ENCODE measurements around the gene LRCH1. TPM values are rescaled to one million over a fixed set of nuclear protein-coding genes. Genes with fewer than 3 reads are reported as not detected.

LRCH1 gene
- total RNA-seq, 4 donors from 2014 or later, result 17.2 to 25.7 (median 21.9) TPM

DNA sequence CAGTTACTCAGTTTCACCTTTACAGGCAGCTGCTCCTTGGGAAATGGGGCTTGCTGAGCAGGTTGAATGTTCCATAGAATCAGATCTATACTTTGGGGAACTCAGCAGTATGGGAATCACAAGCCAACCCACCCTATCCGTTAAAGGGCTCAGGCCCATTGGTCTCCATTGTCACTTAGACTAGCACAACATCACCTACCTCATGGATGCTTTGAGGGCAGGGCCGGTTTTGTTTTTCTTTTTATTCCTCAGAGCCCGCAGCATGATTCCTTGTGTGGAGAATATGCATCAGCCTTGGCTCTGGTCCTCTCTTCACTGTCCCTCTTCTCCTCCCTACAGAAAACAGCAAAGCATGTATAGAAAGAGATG, 48.0 kb downstream of the LRCH1 start:
- peak overlapping the region in 2 of 4 donors; percentile 45 to 74 for H3K27ac ChIP-seq
- TF ChIP-seq EP300 (IDR thresholded peaks at IDR 0.05), result no peak
- TF ChIP-seq POLR2A (IDR thresholded peaks at IDR 0.05), result no peak
- TF ChIP-seq, protein P1, sequence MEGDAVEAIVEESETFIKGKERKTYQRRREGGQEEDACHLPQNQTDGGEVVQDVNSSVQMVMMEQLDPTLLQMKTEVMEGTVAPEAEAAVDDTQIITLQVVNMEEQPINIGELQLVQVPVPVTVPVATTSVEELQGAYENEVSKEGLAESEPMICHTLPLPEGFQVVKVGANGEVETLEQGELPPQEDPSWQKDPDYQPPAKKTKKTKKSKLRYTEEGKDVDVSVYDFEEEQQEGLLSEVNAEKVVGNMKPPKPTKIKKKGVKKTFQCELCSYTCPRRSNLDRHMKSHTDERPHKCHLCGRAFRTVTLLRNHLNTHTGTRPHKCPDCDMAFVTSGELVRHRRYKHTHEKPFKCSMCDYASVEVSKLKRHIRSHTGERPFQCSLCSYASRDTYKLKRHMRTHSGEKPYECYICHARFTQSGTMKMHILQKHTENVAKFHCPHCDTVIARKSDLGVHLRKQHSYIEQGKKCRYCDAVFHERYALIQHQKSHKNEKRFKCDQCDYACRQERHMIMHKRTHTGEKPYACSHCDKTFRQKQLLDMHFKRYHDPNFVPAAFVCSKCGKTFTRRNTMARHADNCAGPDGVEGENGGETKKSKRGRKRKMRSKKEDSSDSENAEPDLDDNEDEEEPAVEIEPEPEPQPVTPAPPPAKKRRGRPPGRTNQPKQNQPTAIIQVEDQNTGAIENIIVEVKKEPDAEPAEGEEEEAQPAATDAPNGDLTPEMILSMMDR (IDR thresholded peaks at IDR 0.05), result no peak
- H3K27me3 ChIP-seq, result no peaks in the 10 kb centered on the region
- H3K4me1 ChIP-seq, result peaks cover 3 to 82% (median 47%) of the 10 kb centered on the region in 4 donors
- DNase-seq (ENCODE audit: low spot score in 2 of 2), result no peak
- no peaks in the 10 kb centered on the region for H3K9me3 ChIP-seq
- H3K4me3 ChIP-seq, result no peak overlapping the region
- 76 to 77% methylated on average over 3 of the region's 3 CpGs for WGBS, 2 donors
- no peaks in the 10 kb centered on the region for H3K36me3 ChIP-seq

DNA sequence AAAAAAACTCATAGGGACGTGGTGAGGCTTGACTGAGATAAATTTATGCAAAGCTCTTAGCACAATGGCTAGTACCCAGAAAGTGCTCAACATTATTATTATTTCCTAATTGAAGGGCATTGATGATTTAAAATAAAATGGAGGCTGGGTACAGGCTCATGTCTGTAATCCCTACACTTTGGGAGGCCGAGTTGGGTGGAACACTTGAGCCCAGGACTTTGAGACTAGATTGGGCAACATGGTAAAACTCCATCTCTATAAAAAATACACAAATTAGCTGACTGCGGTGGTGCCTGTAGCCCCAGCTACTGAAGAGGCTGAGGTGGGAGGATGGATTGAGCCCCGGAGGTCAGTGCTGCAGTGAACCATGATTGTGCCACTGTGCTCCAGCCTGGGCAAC, 49.6 kb downstream of the LRCH1 start:
- no peak overlapping the region for H3K4me3 ChIP-seq
- no peaks in the 10 kb centered on the region for H3K9me3 ChIP-seq
- H3K27ac ChIP-seq, result no peak overlapping the region
- no peak for DNase-seq (ENCODE audit: low spot score in 2 of 2)
- H3K36me3 ChIP-seq, result no peaks in the 10 kb centered on the region
- H3K27me3 ChIP-seq, result no peaks in the 10 kb centered on the region
- TF ChIP-seq POLR2A (IDR thresholded peaks at IDR 0.05) (no peak), EP300 (IDR thresholded peaks at IDR 0.05) (no peak)
- TF ChIP-seq, protein P1 (IDR thresholded peaks at IDR 0.05), result no peak
- peaks cover 0 to 81% (median 54%) of the 10 kb centered on the region in 4 donors for H3K4me1 ChIP-seq
- 92 to 94% methylated on average over 4 of the region's 4 CpGs for WGBS, 2 donors

DNA sequence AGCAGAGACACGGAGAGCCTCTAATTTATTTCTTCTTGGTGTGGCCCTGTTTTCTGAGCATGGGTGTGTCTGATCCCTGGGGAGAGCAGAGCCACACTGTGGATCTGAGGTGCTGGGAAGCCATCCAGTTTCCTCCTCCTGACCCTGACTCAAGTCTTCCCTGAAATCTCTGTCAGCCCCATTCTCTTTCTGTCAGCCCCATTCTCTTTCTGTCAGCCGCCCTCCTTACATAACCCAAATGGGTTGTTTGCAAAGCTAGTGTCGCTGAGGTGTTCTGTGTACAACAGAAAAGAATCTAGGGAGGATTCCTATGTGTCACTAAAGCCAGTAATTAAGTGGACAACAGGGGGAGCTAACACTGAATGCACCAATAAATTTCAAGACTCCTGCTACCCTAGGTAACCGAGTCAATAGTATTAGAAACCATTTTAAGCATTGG, 50.2 kb downstream of the LRCH1 start:
- H3K36me3 ChIP-seq, result no peaks in the 10 kb centered on the region
- H3K4me3 ChIP-seq, result no peak overlapping the region
- H3K4me1 ChIP-seq, result peaks cover 0 to 81% (median 52%) of the 10 kb centered on the region in 4 donors
- H3K9me3 ChIP-seq, result no peaks in the 10 kb centered on the region
- no peak for DNase-seq (ENCODE audit: low spot score in 2 of 2)
- no peak overlapping the region for H3K27ac ChIP-seq
- H3K27me3 ChIP-seq, result no peaks in the 10 kb centered on the region
- TF ChIP-seq, protein P1 (IDR thresholded peaks at IDR 0.05), result peak in 1 of 5 experiments; percentile 8
- no peak for TF ChIP-seq POLR2A (IDR thresholded peaks at IDR 0.05)
- 80 to 87% methylated on average over 4 of the region's 4 CpGs for WGBS, 2 donors

DNA sequence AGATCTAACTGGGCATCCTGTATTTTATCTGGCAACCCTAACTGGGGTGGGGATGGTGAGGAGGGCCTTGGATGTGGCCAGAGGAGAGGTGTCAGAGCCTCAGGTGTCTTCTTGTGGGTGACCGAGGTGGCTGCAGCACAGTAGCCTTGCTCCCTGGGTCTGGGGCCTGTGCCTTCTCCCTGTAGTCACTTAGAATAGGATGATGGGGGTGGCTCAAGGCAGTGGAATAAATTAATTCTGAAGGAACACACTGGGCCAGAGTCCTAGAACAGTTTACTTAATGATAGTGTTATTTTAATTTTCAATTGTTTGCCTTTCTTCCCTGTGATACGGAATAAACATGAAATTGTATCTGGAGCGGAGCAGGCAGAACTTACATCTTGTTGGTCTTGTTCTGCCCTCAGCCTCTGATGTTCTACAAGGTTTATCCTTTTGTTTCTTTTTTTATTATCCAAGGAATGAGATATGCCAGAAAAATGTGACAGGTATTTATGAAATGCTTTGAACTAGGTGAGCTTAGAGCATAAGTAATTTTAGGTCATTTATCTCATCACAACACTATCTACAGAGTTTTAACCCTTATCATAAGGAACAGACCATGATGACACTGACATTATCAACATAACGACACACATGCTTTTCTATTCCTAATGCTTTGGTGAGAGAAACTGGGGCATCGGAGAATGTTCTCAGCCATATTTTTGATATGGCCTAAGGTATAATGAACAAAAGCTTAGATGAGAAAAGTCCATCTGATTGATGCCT, 51.4 kb downstream of the LRCH1 start:
- Histone ChIP-seq H3K9me3 (no peaks in the 10 kb centered on the region), H3K27me3 (no peaks in the 10 kb centered on the region), H3K4me3 (no peak overlapping the region), H3K27ac (peak overlapping the region in 1 of 4 donors; percentile 68), H3K36me3 (no peaks in the 10 kb centered on the region), H3K4me1 (peaks cover 0 to 89% (median 52%) of the 10 kb centered on the region in 4 donors)
- 84 to 88% methylated on average over 5 of the region's 5 CpGs for WGBS, 2 donors
- TF ChIP-seq, protein P1 (IDR thresholded peaks at IDR 0.05), result no peak
- TF ChIP-seq POLR2A (IDR thresholded peaks at IDR 0.05), result no peak
- no peak for TF ChIP-seq EP300 (IDR thresholded peaks at IDR 0.05)
- DNase-seq (ENCODE audit: low spot score in 2 of 2), result no peak

DNA sequence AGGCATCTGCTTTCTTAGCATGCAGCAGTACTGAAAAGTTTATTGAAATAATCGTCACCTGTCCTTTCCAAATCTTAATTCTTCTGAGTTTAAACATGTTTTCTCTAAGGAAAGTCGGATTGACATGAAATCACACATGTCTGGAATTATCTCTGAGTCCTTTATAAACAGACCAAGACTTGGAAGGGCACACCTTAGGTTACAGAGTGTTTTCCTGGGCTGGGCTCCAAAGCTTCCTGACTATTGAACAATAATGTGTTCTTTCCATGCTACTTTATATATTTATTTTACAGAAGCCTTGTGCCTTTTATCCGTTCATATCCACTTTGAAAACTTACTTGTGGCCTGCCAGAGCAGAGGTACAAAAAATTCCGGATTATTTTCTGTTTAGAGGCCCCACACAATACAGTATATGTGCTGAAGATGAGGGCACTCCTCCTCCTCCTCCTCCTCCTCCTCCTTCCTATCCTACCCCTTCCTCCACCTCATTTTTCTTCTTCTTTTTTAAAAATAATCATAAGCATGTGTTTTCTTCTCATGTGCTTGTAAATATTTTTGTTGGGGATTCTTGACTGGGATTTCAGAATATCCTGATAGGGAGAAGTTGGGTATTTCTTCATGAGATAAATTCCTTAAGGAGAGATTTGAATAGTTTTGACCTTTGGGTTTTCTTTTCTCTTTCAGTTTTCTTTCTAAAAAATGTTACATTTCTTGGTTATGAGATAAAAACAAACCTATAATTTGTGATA, 52.3 kb downstream of the LRCH1 start:
- DNase-seq (ENCODE audit: low spot score in 2 of 2), result no peak
- peaks cover 0 to 86% (median 46%) of the 10 kb centered on the region in 4 donors for H3K4me1 ChIP-seq
- TF ChIP-seq POLR2A (IDR thresholded peaks at IDR 0.05), result no peak
- TF ChIP-seq EP300 (IDR thresholded peaks at IDR 0.05), result peak in 1 of 2 donors; percentile 15
- no peaks in the 10 kb centered on the region for H3K27me3 ChIP-seq
- no peaks in the 10 kb centered on the region for H3K9me3 ChIP-seq
- 45 to 48% methylated on average over 4 of the region's 4 CpGs for WGBS, 2 donors
- no peak overlapping the region for H3K4me3 ChIP-seq
- no peaks in the 10 kb centered on the region for H3K36me3 ChIP-seq
- H3K27ac ChIP-seq, result peak overlapping the region in 2 of 4 donors; percentile 54 to 68
